ENCODE data around the gene KSR2.

KSR2 gene

DNA sequence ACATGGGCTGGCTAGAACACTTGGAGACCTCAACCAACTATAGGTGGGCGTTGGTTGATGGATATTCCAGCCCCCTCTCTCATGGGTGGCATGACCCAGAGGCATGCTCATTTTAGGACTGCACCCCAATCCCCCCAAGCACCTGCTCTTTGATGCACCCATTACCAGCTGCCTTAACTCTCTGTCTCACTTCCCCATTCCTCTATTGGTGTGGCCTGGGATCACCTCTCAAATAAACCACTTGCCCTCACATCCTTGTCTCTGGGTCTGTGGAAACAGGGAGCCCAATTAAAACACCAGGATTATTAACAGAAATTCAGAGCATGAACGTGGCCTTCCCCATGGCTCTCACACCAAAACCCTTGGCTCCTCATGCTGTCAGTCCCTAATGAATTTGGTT is 405.1 kb downstream of the KSR2 start:
- no peak for DNase-seq

DNA sequence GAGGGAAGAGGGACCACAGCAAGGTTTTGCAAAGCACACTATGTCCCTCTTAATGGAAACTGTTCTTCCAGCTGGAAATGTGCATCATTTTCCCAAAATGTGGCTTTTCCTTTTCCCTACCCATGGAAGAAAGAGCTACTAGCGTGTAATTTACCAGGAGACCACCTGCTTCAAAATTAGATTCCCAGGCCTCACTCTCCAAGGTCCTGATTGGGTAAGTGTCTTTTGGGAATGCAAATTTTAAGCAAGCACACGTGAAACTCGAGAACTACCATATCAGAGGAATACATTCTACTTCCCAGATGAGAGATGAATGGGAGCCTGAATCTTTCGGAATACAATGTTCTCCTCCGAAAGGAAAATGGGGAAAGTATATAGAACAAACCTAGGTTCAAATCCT is 405.8 kb downstream of the KSR2 start:
- no peak for DNase-seq

DNA sequence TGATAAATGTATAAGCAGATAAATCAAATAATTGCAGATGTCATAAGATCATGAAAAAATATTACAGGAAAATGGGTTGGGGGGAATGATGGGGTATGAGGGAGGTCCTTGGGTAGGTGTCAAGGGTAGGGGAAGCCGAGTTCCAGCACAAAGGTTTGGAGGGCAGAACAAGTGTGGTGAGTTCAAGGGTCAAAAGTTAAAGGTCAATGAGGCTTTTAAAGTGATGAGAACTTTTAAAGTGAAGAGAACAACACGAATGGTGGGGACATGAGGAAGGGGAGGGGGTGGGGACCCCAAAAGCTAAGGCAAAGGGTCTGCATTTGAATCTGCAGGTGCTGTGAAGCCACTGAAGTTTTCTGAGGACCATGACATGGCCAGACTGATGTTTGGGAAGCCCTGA is 406.8 kb downstream of the KSR2 start:
- no peak for DNase-seq

DNA sequence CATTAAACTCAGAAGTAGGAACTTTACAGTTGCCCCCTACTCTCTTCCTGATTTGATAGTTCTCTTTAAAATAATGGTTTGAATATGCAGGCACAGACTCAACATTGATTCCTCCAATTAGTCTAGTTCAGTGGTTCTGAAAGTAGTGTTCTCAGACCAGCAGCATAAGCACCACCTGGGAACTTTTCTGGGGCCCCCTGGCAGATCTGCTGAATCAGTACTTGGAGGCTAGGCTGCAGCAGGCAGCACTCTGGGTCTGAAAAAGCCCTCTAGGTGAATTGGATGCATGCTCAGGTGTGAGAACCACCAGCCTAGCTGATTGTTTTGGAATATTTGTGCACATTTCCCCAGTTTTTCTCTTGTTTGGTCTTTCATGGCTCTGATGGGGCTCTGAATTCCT is 408.8 kb downstream of the KSR2 start:
- DNase-seq: no peak

DNA sequence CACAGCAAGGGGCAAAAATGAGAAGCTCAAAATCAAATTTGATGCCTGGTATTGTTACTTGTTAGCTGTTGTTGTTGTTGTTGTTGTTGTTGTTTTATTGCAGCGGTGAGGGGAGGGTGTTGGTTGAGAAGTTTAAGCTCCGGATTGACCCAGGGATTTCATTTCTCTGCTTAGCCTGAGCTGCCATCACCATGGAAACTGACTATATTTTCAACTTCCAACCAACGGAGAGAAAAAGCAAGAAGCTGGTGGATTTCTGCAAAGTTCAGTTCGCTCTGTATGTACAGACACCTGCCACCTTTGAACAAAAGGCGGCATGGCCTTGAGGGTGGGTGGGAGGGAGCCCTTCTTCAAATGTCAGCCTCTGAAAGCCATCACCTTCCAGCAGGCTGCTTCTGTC is 412.9 kb downstream of the KSR2 start:
- DNase-seq: no peak

DNA sequence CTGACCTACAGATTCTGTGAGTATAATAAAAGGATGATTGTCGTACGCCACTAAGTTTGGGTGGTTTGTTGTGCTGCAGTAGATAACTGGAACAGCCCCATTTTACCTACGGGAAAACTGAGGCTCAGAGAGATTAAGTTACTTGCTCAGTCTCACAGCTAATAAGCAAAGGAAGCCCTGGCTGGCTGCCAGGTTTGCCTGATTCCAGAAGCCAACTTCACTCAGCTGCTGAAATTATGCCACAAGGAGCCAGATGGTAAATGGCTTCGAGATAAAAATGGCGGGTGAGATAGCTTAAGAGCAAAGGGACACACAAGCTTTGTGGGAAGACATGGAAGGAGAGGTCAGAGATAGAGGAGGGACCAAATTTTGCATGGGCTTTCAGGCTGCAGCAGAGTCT is 415.8 kb downstream of the KSR2 start:
- DNase-seq: no peak

DNA sequence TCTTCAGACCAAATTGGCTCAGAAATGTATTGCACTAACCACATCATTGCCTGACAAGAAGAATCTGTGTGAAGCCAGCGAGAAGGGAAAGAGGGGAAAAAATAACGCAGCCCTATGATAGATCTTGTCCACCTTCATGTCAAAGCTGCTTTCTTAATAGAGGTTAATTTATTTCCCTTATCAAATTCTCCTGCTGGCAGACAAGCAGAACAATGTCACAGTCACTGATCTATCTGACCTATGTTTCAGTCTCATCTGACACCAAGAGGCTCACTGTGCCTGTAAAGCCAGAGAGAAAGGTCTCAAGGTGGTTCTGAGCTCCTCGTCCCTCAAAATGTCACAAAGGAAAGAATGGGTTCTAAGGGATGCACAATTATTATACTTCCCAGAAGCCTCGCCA is 417.1 kb downstream of the KSR2 start:
- no peak for DNase-seq

DNA sequence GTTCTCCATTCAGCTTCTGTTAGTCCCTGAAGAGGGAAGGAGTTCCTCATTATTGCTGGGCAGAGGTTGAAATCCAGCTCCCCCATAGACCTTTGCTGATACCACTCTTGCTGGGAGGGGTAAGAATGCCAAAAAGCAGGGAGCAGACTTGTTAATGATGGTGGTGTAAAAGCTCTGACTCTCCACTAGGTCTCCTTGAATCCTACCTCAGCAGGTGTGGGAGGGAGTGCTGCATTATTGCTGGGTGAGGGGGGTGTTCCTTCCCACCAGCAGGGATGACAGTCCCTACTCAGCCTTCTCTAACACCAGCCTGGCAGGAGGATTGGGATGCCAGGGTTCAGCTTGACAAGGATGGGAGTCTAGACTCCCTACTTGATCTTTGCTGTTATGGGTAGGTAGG is 421.6 kb downstream of the KSR2 start:
- no peak for DNase-seq

DNA sequence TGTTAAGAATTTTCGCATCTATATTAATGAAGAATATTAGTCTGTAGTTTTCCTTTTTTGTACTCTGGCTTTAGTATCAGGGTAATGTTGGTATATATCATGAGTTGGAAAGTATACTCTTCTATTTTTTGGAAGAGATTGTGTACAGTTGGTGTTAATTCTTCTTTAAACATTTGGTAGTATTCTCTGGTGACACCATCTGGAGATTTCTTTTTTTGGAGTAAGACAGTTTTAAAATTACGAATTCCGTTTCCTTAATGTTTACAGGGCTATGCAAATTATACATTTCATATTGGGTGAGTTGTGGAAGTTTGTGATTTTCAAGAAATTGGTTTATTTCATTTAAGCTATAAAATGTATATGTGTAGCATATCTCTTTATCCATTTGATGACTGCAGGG is 423.6 kb downstream of the KSR2 start:
- DNase-seq: no peak

DNA sequence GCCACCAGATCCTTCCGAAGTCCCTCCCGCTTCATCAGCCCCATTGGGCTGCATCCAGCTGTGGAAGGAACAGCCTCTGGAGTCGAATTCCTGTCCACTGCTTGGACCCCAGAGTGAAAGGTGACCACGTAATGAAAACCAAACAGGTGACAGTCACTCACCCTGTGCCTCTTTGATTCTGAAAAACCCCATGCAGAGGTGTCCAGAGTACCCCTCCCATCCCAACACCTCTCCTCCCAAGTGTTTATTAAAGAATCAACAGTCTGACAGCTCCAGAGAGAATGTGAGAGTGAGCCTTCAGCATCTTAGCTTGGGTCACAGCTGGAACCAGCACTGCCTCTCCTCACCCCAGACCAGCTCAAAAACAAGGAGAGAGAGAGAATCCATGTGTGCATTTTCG is 428.8 kb downstream of the KSR2 start:
- no peak for DNase-seq

DNA sequence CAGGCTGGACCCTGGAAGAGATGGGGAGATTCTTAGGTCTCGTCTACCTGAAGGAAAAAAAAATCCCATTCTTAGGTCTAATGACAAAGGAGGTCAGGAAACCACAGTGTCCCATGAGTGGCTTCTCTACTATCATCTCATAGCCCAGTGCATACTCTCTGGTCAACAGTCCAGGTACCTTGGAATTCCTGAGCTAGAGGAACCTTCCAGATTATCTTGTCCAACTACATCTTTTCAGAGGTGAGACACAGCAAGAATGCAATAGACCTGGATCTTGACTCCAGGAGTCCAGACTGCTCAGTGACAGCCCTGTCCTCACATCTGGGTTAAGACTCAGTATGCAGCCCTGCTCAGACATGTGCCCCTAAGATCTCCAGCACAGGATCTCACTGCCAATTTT is 429.9 kb downstream of the KSR2 start:
- DNase-seq: no peak

DNA sequence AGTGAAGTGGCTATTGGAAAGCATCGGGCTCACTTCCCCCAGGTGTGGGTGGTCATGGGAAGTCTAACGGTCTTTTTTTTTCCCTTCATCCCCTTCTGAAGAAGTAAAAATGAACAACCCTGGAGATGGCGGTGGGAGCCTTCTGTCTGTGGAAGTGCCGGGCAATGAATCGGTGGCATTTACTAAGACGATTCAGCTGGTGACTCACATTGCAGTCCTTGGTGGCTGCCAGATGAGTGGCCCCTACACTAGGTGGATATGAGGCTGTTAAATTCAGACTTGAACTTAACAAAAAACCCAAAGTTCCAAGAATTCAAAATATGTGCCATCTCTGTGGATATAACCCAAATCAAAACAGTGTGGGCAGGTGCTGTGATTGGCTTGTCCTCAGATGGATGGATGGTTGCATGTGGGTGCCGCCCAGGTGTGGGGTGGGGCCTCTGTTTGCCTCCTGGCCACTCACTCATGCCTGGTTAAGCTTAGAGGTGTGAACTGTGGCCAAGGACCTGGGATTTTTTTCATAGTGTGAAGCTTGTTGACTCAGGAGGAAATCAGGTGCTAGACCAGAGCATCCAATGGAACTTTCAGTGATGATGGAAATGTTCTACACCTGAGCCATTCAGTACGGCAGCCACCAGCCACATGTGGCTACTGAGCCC is 430.6 kb downstream of the KSR2 start:
- no peak for DNase-seq

DNA sequence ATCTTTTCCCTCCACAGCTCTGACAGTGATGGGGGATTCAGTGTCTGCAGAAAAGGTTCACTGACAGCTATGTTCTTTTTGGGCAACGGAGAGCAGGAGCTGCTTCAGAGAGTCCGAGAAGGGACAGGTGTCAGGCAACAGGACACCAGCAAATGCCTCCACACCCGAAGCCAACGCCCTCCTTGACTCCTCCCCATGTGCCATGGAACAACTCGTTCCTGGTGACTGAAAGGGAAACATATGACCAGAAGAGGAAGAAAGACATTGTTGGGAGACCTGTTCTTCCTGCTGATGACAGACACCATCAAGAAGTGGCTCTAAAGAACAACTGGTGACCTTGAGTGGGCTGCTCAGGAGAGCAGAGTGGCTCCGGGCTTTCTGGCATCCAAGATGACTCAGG is 435.1 kb downstream of the KSR2 start:
- no peak for DNase-seq

DNA sequence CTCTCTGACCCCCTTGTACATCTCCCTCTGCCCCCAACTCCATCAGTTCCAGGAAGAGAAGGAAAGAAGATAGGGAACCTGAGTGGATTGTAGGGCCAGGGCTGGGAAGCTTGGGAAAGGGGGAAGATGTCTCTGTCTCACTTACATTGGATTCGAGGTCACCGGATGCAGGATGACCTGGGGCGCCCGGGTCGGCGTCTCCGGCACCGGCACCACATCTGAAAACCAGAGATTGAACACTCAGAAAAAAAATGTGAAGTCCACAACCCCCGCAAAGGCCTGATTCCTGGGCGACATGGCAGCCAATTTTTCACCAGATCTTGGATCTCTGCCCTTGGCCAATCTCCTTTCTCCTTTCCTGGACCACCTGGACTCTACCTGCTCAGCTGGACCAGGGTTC is 438.0 kb downstream of the KSR2 start:
- no peak for DNase-seq

DNA sequence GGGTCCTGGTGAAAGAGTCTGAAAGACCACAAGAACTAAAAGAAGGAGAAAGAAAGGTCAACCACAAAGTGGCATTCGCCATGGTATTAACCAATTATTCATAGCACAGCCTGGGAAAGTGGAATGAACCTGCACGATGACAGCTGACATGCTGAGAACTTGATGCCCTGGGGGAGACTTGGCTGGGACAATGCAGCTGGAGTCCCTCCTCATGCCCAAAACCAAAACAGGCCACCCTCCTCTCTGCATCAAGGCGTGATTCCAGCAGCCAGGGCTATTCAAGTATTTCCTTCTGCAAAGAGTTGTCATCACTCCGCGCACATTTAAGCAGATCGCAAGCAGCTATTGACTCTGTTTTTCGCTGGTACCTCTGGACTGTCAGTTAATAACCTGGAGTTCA is 440.3 kb downstream of the KSR2 start:
- no peak for DNase-seq

DNA sequence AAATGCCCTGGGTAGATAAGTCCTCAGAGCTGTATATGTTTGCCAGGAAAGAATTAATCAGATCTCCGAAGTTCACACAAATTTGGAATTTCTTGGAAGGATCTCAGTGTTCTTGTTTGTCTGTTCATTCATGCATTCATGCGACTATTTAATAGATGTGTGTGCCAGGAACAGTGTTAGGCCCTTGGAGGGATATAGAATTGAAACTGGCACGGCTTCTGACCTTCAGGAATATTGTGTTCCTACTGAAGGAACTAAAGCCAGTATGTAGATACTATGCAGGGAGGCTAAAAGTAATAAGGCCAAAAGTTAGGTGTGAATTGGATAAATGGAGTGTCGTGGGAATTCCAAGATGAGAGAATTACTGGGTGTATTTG is 441.3 kb downstream of the KSR2 start:
- no peak for DNase-seq

DNA sequence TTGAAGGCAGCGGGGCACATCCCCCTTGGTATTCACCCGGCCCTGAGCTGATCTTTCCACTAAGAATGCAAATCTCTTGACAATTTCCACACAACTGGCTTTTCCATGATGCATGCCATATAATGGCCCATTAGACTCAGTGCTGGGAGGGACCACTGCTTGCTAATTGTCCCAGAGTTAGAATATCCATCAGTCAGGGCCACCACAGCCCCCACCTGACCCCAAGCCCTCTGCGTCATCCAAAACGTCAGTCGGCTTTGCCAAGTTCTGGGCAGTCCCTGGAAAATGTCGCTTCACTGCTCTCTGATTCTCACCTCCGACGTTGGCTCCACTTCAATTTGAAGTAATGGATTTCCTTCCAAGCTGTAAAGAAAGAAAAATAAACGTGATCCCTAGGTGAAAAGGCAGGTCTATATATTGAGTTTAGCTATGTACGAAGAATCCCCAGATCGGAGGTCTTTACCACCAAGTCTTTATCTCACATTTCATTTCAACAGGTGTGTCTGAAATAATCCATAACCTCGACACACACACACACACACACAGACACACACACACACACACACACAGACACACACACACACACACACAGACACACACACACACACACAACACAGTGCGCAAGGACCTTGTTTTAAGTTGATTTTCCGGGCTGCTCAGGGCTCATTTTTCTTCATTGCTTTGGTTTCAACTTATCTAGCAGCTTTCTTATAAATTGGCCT is 441.9 kb downstream of the KSR2 start:
- DNase-seq: no peak

DNA sequence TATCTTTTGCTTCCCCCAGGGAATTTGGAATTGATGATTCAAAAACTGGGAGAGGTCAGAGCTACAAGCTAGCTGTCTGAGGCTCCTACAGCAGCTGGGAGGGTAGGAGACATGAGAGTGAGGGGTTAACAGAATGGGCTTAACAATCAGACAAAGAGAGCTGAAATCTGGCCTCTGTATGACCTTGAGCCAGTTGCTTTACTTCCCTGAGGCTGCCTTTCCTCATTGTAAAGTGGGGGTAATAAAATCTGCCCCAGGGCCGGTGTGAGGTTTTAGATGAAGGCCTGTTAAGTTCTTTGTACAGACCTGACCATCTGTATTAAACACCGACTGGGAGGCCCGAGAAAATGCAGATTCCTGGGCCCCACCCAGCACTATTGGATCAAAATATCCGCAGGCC is 443.0 kb downstream of the KSR2 start:
- DNase-seq: no peak

DNA sequence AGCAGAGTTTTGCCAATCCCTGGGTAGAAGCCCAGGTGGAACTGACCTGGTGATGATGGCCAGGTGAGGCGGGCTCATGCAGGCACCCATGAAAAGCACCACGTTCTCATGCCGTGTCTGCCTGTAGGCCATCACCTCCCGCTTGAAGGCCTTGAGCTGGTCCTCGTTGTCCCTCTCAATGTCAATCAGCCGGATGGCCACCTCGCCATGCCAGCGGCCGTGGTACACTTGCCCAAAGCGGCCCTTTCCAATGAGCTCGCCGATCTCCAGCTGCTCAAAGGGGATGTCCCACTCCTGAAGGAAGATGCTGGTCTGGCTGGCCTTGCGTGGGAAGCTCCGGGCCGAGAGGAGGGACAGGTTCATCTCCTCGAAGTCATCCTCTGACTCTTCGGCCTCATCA is 444.0 kb downstream of the KSR2 start:
- DNase-seq: no peak

DNA sequence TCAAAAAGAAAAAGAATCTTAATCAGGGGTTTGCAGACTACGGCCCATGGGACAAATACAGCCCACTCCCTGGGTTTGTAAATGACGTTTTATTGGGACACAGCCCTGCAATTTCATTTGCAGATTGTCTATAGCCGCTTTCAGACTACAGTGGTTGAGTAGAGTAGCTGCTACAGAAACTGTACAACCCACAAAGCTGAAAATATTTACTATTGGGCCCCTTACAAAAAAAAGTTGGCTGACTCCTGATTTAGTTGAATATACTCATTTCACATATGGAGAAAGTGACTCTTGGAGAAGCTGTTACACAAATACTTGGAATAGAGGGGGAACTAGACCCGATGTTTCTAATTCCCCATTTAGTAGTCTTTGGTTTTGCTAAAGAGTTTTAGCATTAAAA is 444.8 kb downstream of the KSR2 start:
- no peak for DNase-seq

DNA sequence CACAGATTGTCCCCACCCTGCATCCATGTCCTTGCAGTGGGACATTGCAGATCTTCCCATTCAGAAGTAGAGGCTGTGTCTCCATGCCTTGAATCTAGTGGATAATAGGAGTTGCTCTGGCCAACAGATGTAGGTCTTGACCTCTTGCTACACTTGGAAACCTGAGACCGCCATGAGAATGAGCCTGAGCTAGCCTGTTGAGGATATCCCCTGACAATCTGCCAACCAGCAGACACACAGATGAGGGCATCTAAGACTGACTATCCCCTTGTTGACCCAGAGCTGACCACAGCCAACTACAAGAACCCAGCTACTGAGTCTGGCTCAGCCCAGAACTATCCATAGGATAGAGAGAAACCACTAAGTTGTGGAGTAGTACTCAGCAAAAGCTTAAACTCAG is 446.2 kb downstream of the KSR2 start:
- DNase-seq: no peak

DNA sequence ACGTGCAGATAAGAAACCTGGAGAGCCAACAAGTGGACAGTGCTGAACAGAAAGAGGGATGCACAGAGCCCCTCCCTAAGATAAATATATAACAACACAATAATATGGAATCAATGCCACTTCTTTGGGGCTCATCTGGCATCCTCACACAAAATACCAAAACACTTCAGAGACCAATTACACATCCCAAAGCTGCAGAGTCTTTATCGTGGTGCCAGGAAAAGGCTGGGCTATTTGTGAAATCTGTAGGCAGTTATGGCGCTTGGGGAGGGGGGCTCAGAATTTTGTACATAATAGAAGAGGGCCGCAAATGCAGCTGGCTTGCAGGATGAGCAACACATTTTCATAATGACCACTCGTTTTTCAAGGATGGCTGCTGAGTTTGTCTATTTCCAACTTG is 446.9 kb downstream of the KSR2 start:
- no peak for DNase-seq

DNA sequence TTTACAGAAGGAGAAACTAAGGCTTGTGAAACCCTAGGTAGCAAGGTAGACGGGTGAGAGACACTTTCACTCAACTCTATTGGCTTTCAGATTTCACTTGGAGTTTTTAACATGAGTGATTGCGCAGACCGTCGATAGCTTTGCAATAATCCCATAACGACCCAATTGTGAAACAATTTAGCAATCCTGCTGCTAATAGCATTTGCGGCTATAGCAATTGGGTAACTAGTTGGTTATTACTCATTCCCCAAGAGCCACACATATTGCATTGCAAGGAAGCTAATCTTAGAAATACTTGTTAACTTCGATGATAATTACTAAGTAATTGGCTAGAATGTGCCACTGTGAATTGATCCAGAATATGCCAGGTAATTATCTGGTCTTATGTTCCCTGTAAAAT is 447.4 kb downstream of the KSR2 start:
- DNase-seq: no peak

DNA sequence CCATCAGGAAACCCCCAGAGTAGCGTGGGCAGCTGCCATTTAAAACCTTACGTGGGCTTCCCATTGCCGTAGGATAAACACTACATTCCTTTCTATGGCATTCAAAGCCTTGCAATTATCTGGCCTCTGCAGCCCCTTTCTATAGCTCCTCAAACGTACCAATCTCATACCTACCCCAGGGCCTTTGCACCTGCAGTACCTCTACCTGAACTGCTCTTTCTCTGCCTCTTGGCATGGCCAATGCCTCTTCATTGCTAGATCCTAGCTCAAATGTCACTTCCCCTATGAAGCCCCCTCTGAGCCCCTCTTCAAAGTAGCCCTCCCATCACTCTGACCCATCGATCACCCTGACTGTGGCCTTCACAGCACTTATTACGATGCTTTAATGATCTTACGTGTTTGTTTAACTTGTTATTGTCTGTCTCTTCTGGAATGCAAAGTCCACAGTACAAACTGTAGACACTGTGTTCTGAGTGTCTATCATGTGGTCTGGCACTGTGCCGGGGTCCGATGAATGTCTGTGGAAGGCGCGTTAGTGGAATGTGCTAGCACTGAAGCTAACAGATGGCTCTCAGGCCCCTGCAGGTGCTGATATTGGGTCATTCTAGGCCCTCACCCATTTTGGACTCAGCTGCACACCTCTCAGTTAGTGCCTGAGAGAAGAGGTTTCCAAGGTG is 450.1 kb downstream of the KSR2 start:
- DNase-seq: no peak
